ENCODE measurements around the gene AFDN.
"Not testable (repeated sequence)": the region's sequence is repeated elsewhere in the genome, so short reads cannot be mapped to it uniquely, and the experiment has no call there.

AFDN gene

DNA sequence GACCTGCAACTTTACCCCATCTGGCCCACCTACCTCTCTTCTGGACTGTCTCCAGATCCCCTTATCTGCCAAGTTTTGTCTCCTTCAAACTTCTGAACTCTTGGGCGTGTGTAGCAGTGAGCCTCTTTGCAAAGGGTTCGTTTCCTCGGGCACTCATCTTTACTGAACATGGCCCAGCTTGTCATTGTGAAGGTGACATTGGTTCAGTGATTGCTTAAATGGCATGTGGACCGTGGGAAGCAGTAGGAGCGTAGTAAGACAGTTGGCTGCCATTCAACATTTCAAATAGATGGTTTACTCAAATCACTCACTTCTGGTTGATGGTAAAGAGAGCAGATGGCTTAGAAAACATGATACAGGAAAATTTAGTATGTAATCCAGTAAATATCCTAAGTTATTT lies 136.0 kb downstream of the AFDN start:
- no peak for DNase-seq

- no peak for DNase-seq
These were observed 136.9 kb downstream of the AFDN start for GRCh38 chr6:167963589-167964057.

DNA sequence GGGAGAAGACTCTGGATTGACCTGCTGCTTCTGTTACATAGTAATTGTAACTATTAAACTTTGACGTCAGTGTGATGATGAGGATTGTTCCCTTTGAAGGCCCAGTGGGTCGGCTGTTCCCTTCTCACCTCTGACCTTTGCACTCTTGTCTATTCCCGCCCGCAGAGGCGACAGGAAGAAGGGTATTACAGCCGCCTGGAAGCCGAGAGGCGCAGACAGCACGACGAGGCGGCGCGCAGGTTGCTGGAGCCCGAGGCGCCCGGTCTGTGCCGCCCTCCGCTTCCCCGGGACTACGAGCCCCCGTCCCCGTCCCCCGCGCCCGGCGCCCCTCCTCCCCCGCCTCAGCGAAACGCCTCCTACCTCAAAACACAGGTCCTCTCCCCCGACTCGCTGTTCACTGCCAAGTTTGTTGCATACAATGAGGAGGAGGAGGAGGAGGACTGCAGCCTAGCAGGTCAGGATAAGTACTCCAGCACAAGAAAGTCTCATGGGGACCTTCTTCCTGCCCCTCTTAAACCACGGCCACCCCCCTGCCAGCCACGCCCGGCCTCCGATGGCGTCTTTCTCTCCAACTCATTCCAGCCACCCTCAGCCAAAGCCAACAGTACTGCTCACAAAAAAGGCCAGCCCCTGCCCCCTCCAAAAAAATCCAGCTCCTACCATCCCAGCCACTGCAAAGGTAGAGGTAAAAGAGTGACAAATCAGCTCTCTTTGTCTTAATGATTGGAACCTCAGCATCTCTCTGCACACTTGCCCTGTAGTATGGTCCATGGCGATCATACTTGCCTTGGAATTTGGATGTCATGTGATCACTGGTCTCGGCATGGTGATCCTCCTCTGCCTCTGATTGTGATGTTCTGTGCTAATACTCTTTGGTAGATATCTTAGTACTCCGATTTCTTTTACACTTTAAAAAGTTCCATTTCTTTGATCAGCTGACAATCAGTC lies 139.2 kb downstream of the AFDN start:
- no peak for DNase-seq

DNA sequence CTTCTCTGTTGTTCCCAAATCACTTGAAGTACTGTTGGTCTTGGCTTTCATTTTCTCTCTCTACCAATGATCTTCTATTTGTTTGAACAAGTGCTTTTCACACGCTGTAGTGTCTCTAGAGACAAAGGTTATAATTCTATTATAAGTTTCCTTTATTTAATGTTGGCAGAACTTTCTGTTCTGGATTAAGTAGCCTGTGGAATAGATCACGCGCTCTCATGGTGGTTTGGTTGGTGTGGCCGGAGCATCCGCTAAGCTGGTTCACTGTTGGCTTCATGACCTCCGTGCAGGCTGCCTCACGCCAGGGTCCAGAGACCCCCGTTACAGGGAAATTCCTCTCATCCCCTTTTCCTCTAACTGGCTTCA lies 139.8 kb downstream of the AFDN start:
- no peak for DNase-seq

- peak; percentile 11 for DNase-seq
These were observed 141.4 kb downstream of the AFDN start for GRCh38 chr6:167968091-167968490.

- DNase-seq, result no peak
These were observed 143.5 kb downstream of the AFDN start for GRCh38 chr6:167970230-167970629.

DNA sequence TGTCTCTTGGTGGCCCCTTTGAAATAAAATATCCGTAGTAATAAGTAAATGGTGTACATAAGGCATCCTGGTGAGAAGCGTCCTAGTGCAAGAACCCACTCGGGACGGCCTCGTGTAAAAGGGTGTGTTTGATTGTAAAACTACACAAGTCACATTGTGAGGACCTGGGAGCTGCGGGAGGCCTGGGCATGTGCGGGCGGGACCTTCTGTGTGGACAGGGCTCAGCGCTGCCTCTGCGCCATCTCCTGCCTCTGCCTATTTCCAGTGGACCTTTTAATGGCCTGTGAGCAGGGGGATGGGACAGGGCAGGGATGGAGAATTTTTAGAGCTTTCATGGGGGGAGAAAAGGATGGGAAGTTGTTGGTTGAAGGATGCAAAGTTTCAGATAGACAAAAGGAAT lies 145.5 kb downstream of the AFDN start:
- no peak for DNase-seq

DNA sequence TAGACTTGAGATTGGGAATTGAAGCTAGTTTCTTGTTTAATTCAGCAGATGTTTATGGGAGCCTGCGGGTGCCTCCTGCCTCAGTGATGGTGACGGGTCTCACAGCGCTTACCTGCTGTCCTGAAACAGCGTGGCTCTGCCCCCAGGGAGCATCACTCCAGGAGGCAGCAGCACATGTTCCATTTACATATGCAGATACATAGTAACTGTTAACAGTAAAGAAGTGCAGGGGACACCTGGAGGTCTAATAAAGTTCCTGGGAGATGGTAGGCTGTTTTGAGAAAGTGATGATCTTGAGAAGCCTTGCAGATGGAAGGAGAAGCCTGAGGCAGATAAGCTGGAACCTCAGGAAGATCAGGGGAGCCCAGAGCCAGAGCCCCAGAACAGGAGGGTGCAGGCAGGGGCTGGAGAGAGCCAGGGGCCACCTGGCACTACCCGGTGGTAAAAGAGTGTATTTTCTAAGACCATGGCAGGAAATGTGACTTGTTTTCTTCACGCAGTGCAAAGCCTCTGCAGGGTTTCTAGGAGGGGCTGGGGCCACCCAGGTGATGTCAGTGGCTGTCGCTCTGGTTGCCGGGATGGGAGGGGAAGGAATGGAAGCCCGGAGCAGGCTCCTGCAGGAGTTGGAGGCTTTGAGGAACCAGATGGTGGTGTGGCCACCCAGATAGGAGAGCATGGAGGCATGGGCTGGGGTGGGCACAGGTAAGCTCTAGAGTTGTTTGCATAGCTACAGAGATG lies 146.6 kb downstream of the AFDN start:
- no peak for DNase-seq

GRCh38 chr6:167974640-167975344 lies 148.1 kb downstream of the AFDN start:
- no peak for DNase-seq

GRCh38 chr6:167975458-167975857 lies 148.7 kb downstream of the AFDN start:
- no peak for DNase-seq

- not testable (repeated sequence) for DNase-seq
These were observed 149.5 kb downstream of the AFDN start for GRCh38 chr6:167976116-167976657.

DNA sequence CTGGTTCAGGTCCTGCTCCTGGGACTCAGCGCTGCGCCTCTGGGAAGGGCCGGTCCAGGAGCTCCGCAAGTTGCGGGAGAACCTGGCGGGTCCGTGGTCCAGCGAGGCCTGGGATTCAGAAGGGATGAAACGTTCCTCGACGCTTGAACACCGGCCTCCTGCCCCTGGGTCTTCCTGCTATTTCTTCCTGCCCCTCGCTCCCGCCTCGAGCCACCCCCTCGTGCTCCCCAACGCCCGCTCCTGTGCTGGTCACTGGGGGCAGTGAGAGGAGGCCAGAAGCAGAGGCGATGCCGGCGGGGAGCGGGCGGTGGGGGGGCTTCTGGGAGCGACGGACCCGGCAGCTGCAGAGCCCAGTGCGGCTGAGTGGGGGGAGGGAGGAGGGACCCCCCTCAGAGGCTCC lies 150.0 kb downstream of the AFDN start:
- DNase-seq, result no peak

GRCh38 chr6:167977717-167978467 lies 151.2 kb downstream of the AFDN start:
- DNase-seq, result no peak

DNA sequence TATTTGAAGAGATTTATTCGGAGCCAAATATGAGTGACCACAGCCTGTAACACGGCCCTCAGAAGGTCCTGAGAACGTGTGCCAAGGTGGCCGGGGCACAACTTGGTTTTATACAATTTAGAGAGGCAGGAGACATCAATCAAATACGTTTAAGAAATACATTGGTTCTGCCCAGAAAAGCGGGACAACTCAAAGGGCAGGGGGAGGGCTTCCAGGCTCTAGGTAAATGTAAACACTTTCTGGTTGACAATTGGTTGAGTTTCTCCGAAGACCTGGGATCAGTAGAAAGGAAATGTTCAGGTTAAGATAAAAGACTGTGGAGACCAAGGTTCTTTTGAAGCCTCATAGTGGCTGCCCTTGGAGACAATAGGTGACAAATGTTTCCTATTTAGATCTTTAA lies 151.9 kb downstream of the AFDN start:
- no peak for DNase-seq

DNA sequence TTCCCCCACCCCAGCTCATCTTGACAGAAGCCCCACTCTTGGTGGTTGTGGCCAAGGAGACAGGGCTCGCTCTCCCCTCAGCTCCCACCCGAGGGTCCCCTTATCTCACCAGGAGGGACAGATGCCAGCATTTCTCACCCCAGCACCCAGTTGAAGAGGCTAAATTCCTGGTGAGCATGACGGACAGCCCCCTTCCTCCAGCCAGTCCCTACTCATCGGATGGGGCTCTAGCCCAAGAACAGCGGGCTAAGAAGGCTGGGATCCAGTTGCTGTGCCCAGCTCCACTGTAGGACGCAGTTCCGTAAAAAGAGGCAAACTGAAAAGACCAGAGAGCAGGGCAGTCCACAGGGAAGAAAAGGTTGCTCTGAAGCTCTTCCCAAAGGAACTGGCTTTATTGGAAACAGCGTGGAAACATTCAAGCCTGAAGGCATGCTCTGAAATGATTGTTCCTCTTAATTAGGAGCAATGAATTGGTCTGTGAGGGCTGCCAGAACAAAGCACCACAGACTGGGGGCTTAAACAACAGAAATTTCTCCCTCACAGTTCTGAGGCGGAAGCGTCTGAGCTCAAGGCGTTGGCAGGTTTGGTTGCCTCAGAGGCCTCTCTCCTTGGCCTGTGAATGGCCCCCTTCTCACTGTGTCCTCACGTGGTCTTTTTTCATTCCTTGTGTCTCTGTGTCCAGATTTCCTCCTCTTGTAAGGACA lies 152.9 kb downstream of the AFDN start:
- no peak for DNase-seq

- no peak for DNase-seq
These were observed 154.3 kb downstream of the AFDN start for GRCh38 chr6:167980911-167981580.

- DNase-seq, result no peak
These were observed 155.3 kb downstream of the AFDN start for GRCh38 chr6:167981916-167982462.

- no peak for DNase-seq
These were observed 157.5 kb downstream of the AFDN start for GRCh38 chr6:167984144-167984719.

- DNase-seq, result no peak
These were observed 158.3 kb downstream of the AFDN start for GRCh38 chr6:167984876-167985604.

Data from activated CD4-positive, alpha-beta T cell treated with anti-CD3 and anti-CD28 coated beads, Interleukin-2, amount 50 U/mL, for 1 hour (primary cell).